NCI-H1105 treated with DMSO at 0.1 percent for 48 hours (cell line): ENCODE data around the gene TRAPPC4.
"Not testable (repeated sequence)": the region's sequence is repeated elsewhere in the genome, so short reads cannot be mapped to it uniquely, and the experiment has no call there.

Experiments used
- DNase-seq: peaks from one replicate; lab custom pipeline; 2025; lab: John Stamatoyannopoulos, UW

TRAPPC4 gene, protein sequence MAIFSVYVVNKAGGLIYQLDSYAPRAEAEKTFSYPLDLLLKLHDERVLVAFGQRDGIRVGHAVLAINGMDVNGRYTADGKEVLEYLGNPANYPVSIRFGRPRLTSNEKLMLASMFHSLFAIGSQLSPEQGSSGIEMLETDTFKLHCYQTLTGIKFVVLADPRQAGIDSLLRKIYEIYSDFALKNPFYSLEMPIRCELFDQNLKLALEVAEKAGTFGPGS

DNA sequence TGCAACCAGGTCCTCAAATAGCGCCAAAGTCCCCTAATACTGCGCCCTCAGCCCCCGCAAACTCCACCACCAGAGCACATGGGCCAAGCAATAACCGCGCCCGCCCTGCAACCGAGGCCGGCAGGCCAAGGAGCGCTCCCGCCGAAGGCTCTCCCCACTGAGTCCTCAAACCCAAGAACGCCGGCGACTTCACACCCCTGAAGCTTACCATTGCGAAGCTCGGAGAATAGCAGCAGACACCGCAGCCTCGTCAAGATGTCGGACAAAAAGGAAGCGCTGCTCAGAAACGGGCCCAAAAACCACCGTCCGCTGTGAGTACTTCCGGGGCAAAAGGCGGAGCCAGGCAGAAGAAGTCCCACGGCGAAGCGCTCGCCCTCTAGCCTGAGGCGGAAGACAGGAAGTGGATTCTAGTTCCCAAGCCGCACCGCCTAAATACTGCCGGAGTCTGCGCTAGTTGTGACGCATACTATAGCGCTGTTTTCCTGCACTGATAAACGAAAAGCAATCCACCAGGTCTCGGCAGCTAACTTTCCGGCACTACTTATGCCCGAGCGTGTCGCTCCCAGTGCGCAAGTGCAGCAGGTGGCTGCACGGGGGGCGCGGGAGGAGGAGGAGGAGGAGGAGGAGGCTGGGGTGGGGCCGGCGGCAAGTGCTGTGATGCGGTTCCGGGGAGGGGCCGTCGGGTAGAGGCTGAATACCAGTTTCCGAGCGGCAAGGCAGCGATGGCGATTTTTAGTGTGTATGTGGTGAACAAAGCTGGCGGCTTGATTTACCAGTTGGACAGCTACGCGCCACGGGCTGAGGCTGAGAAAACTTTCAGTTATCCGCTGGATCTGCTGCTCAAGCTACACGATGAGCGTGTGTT, at the start of gene TRAPPC4, which contains the start of gene RPS25:
TSS of gene TRAPPC4 (plus strand) at position 693 of the 865 bp plus-strand sequence. CDS start at position 723, 30 bp downstream.
TSS of gene RPS25 (minus strand) at position 270 of the 865 bp plus-strand sequence. CDS start at position 211, 59 bp downstream.
- peak; percentile 99 for DNase-seq

DNA sequence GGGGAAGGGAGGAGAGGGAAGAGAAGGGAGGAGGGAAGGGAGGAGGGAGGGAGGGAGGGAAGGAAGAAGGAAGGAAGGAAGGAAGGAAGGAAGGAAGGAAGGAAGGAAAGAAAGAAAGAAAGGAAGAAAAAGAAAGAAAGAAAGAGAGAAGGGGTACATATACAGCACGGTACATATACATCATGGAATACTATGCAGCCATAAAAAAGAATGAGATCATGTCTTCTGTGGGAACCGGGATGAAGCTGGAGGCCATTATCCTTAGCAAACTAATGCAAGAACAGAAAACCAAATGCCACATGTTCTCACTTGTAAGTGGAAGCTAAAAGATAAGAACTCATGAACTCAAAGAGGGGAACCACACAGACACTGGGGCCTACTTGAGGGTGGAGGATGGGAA, 49.1 kb upstream of the TRAPPC4 start:
- not testable (repeated sequence) for DNase-seq

- no peak for DNase-seq
These were observed 46.9 kb upstream of the TRAPPC4 start, which contains the start of gene FOXR1 for GRCh38 chr11:118971646-118972045. Gene FOXR1, plus strand, starts transcription at chr11:118971761. Its CDS starts 171 bp downstream, at chr11:118971932.

- no peak for DNase-seq
These were observed 44.6 kb upstream of the TRAPPC4 start for GRCh38 chr11:118973985-118974384.

- DNase-seq, result peak; percentile 17
These were observed 42.5 kb upstream of the TRAPPC4 start for GRCh38 chr11:118975771-118976709.

GRCh38 chr11:118979434-118979833, 39.1 kb upstream of the TRAPPC4 start:
- no peak for DNase-seq

DNA sequence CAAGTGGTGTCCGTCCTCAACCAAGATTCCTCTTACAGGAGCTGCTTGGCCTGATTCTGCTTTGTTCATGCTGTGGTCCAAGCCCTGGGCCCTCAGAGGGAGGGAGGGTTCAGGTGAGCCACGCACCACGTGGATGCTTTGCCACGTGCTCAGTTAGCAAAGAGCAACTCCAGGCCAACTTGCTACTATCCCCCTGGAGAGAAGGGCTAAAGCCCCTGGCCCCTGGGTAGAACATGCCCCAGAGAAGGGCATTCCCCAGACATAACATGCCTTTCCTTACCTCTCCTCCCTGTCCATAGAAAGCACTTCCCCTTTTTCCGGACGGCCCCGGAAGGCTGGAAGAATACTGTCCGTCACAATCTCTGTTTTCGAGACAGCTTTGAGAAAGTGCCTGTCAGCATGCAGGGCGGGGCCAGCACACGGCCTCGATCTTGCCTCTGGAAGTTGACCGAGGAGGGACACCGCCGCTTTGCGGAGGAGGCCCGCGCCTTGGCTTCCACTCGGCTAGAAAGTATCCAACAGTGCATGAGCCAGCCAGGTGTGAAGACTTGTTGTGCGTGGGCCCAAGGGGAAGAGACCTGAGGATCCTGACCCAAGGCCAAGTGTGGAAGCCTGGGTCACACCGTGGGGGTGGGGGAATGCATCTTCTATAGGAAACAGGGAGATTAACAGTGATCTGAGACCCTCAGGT, 38.2 kb upstream of the TRAPPC4 start:
- no peak for DNase-seq

GRCh38 chr11:118984337-118984736, 34.2 kb upstream of the TRAPPC4 start:
- not testable (repeated sequence) for DNase-seq

DNA sequence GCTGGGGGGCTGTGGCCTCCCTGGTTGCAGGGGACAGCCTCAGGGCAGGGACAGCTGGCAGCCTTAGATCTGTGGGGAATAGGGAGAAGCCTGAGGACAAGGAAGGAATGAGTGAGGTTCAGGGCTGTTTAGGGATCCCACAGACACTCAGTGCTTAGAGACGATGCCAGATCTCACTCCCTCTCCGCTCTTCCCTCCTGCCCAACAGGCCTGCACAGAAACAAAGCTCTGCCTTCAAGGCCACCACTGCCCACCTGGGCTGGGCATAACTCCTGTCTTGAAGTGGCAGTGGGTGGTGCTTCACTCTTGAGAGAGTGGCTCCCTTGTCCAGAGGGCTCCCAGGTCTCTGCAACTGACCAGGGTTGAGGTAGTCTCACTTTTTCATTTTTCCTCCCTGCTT, 33.7 kb upstream of the TRAPPC4 start:
- no peak for DNase-seq

- peak; percentile 47 for DNase-seq
These were observed 30.3 kb upstream of the TRAPPC4 start for GRCh38 chr11:118988280-118988679.

DNA sequence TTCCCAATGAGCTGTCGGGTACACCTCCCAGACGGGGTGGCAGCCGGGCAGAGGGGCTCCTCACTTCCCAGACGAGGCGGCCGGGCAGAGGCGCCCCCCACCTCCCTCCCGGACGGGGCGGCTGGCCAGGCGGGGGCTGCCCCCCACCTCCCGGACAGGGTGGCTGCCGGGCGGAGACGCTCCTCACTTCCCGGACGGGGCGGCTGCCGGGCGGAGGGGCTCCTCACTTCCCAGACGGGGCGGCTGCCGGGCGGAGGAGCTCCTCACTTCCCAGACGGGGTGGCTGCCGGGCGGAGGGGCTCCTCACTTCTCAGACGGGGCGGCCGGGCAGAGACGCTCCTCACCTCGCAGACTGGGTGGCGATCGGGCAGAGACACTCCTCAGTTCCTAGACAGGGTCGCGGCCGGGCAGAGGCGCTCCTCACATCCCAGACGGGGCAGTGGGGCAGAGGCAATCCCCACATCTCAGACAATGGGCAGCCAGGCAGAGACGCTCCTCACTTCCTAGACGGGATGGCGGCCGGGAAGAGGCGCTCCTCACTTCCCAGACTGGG, 27.0 kb upstream of the TRAPPC4 start:
- not testable (repeated sequence) for DNase-seq

DNA sequence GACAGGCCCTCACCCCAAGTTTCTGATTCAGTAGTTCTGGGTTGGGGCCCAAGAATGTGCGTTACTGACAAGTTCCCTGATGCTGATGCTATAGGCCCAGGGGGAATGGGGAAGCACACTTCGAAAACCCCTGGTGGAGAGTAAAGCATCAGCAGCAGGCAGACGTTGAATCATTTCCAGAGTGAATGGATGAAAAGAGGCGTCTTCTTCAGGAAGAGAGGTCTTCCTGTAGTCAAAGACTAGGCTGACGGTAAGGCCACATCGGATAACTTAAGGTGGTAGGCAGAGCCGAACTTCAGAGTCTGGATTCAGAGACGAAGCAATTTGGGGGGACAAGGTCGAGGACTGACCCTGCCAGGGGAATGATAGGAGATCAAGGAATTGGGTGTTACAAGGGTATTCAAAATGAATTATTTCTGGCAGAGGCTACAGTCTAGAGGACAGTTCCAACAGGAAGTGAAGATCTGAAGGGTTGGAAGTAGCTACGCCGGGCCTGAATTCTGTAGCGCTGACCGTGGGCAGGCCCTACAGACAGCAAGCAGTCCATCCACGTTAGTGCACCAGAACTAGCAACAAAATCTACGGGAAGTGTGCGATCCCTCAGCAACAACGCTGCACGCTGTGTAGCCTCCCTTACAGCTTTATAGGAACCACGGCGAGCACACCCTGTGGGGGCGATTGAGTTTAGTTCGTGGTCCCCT, 21.5 kb upstream of the TRAPPC4 start:
- no peak for DNase-seq

DNA sequence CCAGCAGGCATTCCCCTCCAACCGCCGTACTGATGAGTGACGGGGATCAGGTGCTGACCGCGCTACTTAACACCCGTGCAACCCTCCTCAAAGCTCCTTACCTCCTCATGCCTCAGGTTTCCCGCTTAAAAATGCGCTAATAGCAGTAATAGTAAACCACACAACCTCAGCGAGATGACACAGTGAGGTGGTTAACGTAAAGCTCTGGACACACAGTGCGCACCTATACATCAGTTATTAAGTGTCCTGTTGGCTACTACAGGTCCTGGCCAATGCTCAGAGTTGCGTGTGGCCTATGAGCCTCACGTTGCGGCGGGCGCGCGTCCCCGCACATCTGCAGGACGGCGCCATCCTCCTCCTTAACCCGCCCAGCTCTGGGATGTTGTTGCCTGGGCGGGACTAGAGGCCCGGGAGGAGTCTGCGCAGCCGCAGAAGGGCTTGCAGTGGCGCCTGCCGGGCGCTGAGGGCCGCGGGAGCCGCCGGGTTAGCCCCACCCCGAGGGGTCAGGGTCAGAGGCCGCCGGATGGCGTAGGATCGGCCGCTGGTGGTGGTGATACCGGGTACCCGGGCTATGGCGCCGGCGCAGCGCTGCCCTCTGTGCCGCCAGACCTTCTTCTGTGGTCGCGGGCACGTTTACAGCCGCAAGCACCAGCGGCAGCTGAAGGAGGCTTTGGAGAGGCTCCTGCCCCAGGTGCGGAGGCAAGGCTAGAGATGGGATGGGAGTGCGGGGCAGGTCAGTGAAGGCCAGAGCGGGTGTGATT, 20.8 kb upstream of the TRAPPC4 start, which contains the start of gene CENATAC:
TSS of gene CENATAC (plus strand) at position 512 of the 761 bp plus-strand sequence. CDS start at position 572, 60 bp downstream.
- DNase-seq, result peak; percentile 98

DNA sequence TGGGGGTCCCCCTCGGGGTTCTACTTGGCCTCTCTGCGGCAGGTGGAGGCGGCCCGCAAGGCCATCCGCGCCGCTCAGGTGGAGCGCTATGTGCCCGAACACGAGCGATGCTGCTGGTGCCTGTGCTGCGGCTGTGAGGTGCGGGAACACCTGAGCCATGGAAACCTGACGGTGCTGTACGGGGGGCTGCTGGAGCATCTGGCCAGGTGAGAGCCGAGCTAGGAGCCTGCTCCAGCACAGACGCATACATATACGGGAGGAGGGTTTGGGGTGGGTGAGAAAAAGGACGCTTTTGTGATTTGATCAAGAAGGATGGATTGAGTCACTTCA, 20.2 kb upstream of the TRAPPC4 start:
- peak; percentile 35 for DNase-seq

- DNase-seq, result no peak
These were observed 19.7 kb upstream of the TRAPPC4 start for GRCh38 chr11:118998822-118999221.

- no peak for DNase-seq
These were observed 17.7 kb upstream of the TRAPPC4 start for GRCh38 chr11:119000906-119001305.

GRCh38 chr11:119006656-119007055, 11.9 kb upstream of the TRAPPC4 start:
- no peak for DNase-seq

GRCh38 chr11:119011476-119012053, 7.0 kb upstream of the TRAPPC4 start:
- no peak for DNase-seq

DNA sequence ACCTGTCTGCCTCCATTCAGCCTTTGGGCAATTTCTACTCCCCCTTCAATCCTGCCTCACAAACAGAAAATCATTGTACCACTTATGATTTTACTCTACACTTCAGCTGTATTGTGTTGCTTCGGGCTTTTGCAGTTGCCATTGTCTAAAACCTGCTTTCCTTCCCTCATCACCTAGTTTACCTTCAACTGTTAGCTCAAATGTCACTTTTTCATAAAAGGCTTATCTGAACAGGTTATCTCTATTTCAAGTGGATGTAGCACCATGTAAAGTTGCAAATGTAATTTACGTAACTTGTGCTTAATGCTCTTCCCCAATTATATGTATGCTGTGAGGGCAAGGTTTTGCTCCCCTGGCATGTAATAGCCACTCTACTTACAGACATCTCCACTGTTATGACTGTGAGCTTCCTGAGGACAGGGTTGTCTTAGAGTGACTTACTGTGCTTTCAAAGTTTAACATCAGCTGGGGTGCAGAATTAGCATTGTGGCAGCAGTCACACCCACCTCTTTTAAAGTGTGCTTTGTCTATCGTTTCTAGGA, 5.9 kb upstream of the TRAPPC4 start:
- DNase-seq, result no peak
